ENCODE results near the gene PARVB. TPM values are rescaled to one million over a fixed set of nuclear protein-coding genes. Genes with fewer than 3 reads are reported as not detected.

Gene PARVB
- total and polyA plus RNA-seq, 12 donors: 46.7 to 201 (median 91.2) TPM

GRCh38 chr22:44042249-44043218 is 18.4 kb downstream of the PARVB start:
- Histone ChIP-seq H3K27me3 (no peaks in the 10 kb centered on the region), H3K27ac (no peak overlapping the region), H3K36me3 (no peaks in the 10 kb centered on the region), H3K9me3 (peaks cover 0 to 6% (median 0%) of the 10 kb centered on the region in 11 donors), H3K4me1 (peaks cover 4 to 37% (median 28%) of the 10 kb centered on the region in 9 donors), H3K4me3 (no peak overlapping the region)
- WGBS, 2 donors: 90 to 92% methylated on average over 20 of the region's 20 CpGs
- ATAC-seq (no peak), DNase-seq (no peak)
- intact Hi-C loops (cut with DNase I): no loop called here
- TF ChIP-seq CTCF (IDR thresholded peaks at IDR 0.05): no peak

GRCh38 chr22:44045145-44045544 is 21.0 kb downstream of the PARVB start:
- DNase-seq (no peak), ATAC-seq (no peak)
- peaks cover 0 to 45% (median 38%) of the 10 kb centered on the region in 9 donors for H3K4me1 ChIP-seq
- H3K9me3 ChIP-seq: peaks cover 0 to 5% (median 0%) of the 10 kb centered on the region in 11 donors
- no peak for TF ChIP-seq CTCF (IDR thresholded peaks at IDR 0.05)
- intact Hi-C loops (cut with DNase I): no loop called here
- no peaks in the 10 kb centered on the region for H3K27me3 ChIP-seq
- H3K36me3 ChIP-seq: no peaks in the 10 kb centered on the region
- WGBS, 2 donors: 95 to 100% methylated on average over 1 of the region's 1 CpG
- H3K27ac ChIP-seq: no peak overlapping the region
- no peak overlapping the region for H3K4me3 ChIP-seq

GRCh38 chr22:44046485-44047141 is 22.5 kb downstream of the PARVB start:
- H3K27me3 ChIP-seq: no peaks in the 10 kb centered on the region
- peaks cover 2 to 59% (median 49%) of the 10 kb centered on the region in 9 donors for H3K4me1 ChIP-seq
- peak overlapping the region in 6 of 10 donors; percentile 27 to 67 (median 44) for H3K27ac ChIP-seq
- ATAC-seq (peak; percentile 50 to 91 (median 85)), DNase-seq (peak; percentile 48 to 62)
- 31 to 48% methylated on average over 14 of the region's 14 CpGs for WGBS, 2 donors
- intact Hi-C loops (cut with DNase I): no loop called here
- no peaks in the 10 kb centered on the region for H3K36me3 ChIP-seq
- H3K4me3 ChIP-seq: no peak overlapping the region
- peaks cover 0 to 5% (median 0%) of the 10 kb centered on the region in 11 donors for H3K9me3 ChIP-seq
- TF ChIP-seq CTCF (IDR thresholded peaks at IDR 0.05): no peak

- 76 to 82% methylated on average over 9 of the region's 9 CpGs for WGBS, 2 donors
- Histone ChIP-seq H3K9me3 (peaks cover 0 to 5% (median 0%) of the 10 kb centered on the region in 11 donors), H3K4me3 (peak overlapping the region in 3 of 10 donors; percentile 10 to 20 (median 15)), H3K27ac (peak overlapping the region in 7 of 10 donors; percentile 1 to 64 (median 28)), H3K27me3 (no peaks in the 10 kb centered on the region), H3K36me3 (peaks cover 0 to 12% (median 0%) of the 10 kb centered on the region in 9 donors), H3K4me1 (peaks cover 3 to 69% (median 50%) of the 10 kb centered on the region in 9 donors)
- DNase-seq: no peak
- intact Hi-C loops (cut with DNase I): no loop called here
- ATAC-seq: peak in 1 of 8 donors; percentile 17
- no peak for TF ChIP-seq CTCF (IDR thresholded peaks at IDR 0.05)
Measured at GRCh38 chr22:44047891-44048301, 23.8 kb downstream of the PARVB start.

All from heart right ventricle (tissue), 16 donors.